Measurements from ENCODE around the gene TRAF5. TPM values are rescaled to one million over a fixed set of nuclear protein-coding genes. Genes with fewer than 3 reads are reported as not detected.

The TRAF5 gene
- total RNA-seq, 2 donors from 2014 or later: 13.9 to 14.5 TPM

- intact Hi-C loops (cut with DNase I): loop anchor here (10.0 kb wide), 1 partner anchor 327 kb away; no protein-coding TSS in a partner anchor
- Histone ChIP-seq H3K36me3 (no peaks in the 10 kb centered on the region), H3K4me3 (peak overlapping the region; percentile 82), H3K4me1 (peaks cover 23% of the 10 kb centered on the region), H3K9ac (ENCODE audit: low read depth in 2 of 2, low read length in 2 of 2) (peak overlapping the region; percentile 20 to 76), H3K27me3 (no peaks in the 10 kb centered on the region), H3K27ac (peak overlapping the region; percentile 86), H3K9me3 (no peaks in the 10 kb centered on the region)
- DNase-seq: no peak
- TF ChIP-seq, protein P1, sequence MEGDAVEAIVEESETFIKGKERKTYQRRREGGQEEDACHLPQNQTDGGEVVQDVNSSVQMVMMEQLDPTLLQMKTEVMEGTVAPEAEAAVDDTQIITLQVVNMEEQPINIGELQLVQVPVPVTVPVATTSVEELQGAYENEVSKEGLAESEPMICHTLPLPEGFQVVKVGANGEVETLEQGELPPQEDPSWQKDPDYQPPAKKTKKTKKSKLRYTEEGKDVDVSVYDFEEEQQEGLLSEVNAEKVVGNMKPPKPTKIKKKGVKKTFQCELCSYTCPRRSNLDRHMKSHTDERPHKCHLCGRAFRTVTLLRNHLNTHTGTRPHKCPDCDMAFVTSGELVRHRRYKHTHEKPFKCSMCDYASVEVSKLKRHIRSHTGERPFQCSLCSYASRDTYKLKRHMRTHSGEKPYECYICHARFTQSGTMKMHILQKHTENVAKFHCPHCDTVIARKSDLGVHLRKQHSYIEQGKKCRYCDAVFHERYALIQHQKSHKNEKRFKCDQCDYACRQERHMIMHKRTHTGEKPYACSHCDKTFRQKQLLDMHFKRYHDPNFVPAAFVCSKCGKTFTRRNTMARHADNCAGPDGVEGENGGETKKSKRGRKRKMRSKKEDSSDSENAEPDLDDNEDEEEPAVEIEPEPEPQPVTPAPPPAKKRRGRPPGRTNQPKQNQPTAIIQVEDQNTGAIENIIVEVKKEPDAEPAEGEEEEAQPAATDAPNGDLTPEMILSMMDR (IDR thresholded peaks at IDR 0.05): no peak
Measured at GRCh38 chr1:211328084-211328694, 1.6 kb downstream of the TRAF5 start.

- no peak for DNase-seq
- TF ChIP-seq, protein P1 (IDR thresholded peaks at IDR 0.05): no peak
- no peaks in the 10 kb centered on the region for H3K9me3 ChIP-seq
- H3K27ac ChIP-seq: no peak overlapping the region
- H3K36me3 ChIP-seq: no peaks in the 10 kb centered on the region
- no peaks in the 10 kb centered on the region for H3K27me3 ChIP-seq
- intact Hi-C loops (cut with DNase I): loop anchor here (10.0 kb wide), 1 partner anchor 326 kb away; no protein-coding TSS in a partner anchor
- H3K4me1 ChIP-seq: peaks cover 23% of the 10 kb centered on the region
- H3K9ac ChIP-seq (ENCODE audit: low read depth in 2 of 2, low read length in 2 of 2): peak overlapping the region; percentile 27 to 62
- no peak overlapping the region for H3K4me3 ChIP-seq
Measured at GRCh38 chr1:211328866-211329475, 2.3 kb downstream of the TRAF5 start.

- H3K36me3 ChIP-seq: no peaks in the 10 kb centered on the region
- no peaks in the 10 kb centered on the region for H3K27me3 ChIP-seq
- intact Hi-C loops (cut with DNase I): loop anchor here (10.0 kb wide), 1 partner anchor 325 kb away; no protein-coding TSS in a partner anchor
- peaks cover 28% of the 10 kb centered on the region for H3K4me1 ChIP-seq
- no peak for DNase-seq
- H3K4me3 ChIP-seq: no peak overlapping the region
- no peaks in the 10 kb centered on the region for H3K9me3 ChIP-seq
- peak overlapping the region in 1 of 2 donors; percentile 62 for H3K9ac ChIP-seq (ENCODE audit: low read depth in 2 of 2, low read length in 2 of 2)
- H3K27ac ChIP-seq: no peak overlapping the region
- TF ChIP-seq, protein P1 (IDR thresholded peaks at IDR 0.05): no peak
Measured at GRCh38 chr1:211329764-211330201, 3.1 kb downstream of the TRAF5 start.

GRCh38 chr1:211330282-211330936 is 3.8 kb downstream of the TRAF5 start:
- Histone ChIP-seq H3K36me3 (no peaks in the 10 kb centered on the region), H3K27ac (no peak overlapping the region), H3K9ac (ENCODE audit: low read depth in 2 of 2, low read length in 2 of 2) (peak overlapping the region in 1 of 2 donors; percentile 9), H3K4me3 (no peak overlapping the region), H3K27me3 (no peaks in the 10 kb centered on the region), H3K4me1 (peaks cover 33% of the 10 kb centered on the region), H3K9me3 (no peaks in the 10 kb centered on the region)
- intact Hi-C loops (cut with DNase I): no loop called here
- DNase-seq: no peak
- TF ChIP-seq, protein P1 (IDR thresholded peaks at IDR 0.05): no peak

DNA sequence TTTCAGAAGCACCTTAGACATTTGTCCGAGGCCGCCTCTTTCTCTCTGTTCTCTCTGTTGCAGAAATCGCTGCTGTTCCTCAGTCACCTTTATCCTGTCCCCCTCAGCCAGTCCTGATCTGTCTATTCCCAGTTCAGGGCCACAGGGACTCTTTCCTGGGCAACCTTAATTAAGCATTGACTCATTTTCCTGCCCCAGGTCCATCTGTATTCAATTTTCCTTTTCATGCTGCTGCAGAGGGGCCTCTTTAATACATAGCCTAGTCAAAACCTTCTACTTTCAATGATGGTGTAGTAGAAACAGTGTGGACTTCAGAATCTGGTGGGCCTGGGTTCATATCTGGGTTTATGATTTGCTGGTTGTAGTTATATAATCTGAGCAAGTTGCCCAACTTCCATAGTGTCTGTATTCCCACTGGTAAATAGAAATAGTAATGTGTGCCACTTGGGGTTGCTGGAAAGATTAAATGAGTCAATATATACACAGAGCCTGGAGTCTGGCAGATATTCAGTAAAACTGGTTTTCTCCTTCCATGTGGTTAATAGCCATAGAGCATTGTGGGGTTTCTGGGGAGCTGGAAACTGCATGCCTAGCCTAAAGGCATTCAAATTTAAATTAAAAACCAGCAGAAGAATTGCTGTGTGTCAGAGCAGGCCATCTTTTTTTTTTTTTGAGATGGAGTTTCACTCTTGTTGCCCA is 4.5 kb downstream of the TRAF5 start:
- peaks cover 33% of the 10 kb centered on the region for H3K4me1 ChIP-seq
- no peaks in the 10 kb centered on the region for H3K36me3 ChIP-seq
- H3K4me3 ChIP-seq: no peak overlapping the region
- H3K27me3 ChIP-seq: no peaks in the 10 kb centered on the region
- TF ChIP-seq, protein P1 (IDR thresholded peaks at IDR 0.05): no peak
- H3K9ac ChIP-seq (ENCODE audit: low read depth in 2 of 2, low read length in 2 of 2): no peak overlapping the region
- DNase-seq: no peak
- intact Hi-C loops (cut with DNase I): no loop called here
- no peaks in the 10 kb centered on the region for H3K9me3 ChIP-seq
- H3K27ac ChIP-seq: no peak overlapping the region

Measured in colonic mucosa (tissue), 4 donors.